Erythroblast (primary cell): Measurements from ENCODE around the gene GCLC.

Experiments
- GATA1 ChIP-seq: IDR thresholded peaks from 2 replicates; pipeline ENCODE4 v1.6.1; 2011; ENCODE audit warnings: low read depth, mild to moderate bottlenecking, control low read depth, low read length, moderate library complexity
- POLR2A ChIP-seq: IDR thresholded peaks from 2 replicates; pipeline ENCODE4 v1.6.1; 2011; ENCODE audit warnings: mild to moderate bottlenecking, low read length

- no peak for TF ChIP-seq POLR2A
- TF ChIP-seq GATA1: no peak
Measured at GRCh38 chr6:53532942-53533341, 12.0 kb downstream of the GCLC start.
